K562 (cell line): Measurements from ENCODE around the gene SEBOX. TPM values are rescaled to one million over a fixed set of nuclear protein-coding genes. Genes with fewer than 3 reads are reported as not detected.

ENCODE experiments used
- C11orf30 ChIP-seq: fragments of 450-650 bp; IDR thresholded peaks from 2 replicates; pipeline ENCODE4 v1.6.1; 2016; ENCODE audit warnings: low read depth, mild to moderate bottlenecking
- FOS ChIP-seq: IDR thresholded peaks from 3 replicates; pipeline ENCODE4 v1.6.1; 2011; ENCODE audit not compliant: insufficient read length; ENCODE audit errors: extremely low read depth
- HNRNPH1 ChIP-seq: fragments of 200-400 bp; formaldehyde crosslinking; optimal IDR thresholded peaks from 2 replicates; pipeline ENCODE3; 2017; ENCODE audit warnings: low read depth, mild to moderate bottlenecking, low read length, moderate library complexity
- IFI16 ChIP-seq: fragments of 250-450 bp; sonication (Bioruptor Pico); IDR thresholded peaks from 2 replicates; pipeline ENCODE4 v2.1.2; 2022; ENCODE audit warnings: mild to moderate bottlenecking, inconsistent platforms
- KLF10 ChIP-seq: fragments of 250-450 bp; sonication (Bioruptor Pico); IDR thresholded peaks from 2 replicates; pipeline ENCODE4 v1.6.1; 2021; ENCODE audit warnings: matching md5 sums
- MAFF ChIP-seq: IDR thresholded peaks from 2 replicates; pipeline ENCODE4 v1.6.1; 2012; ENCODE audit warnings: low read length, improper control_type of control experiment
- MAFK ChIP-seq: IDR thresholded peaks from 2 replicates; pipeline ENCODE4 v1.6.1; 2011; ENCODE audit warnings: low read length, improper control_type of control experiment
- MCM5 ChIP-seq: fragments of 450-650 bp; IDR thresholded peaks from 2 replicates; pipeline ENCODE4 v1.6.1; 2016; ENCODE audit warnings: low read depth
- MED1 ChIP-seq: sonication (generic); formaldehyde crosslinking; IDR thresholded peaks from 2 replicates; pipeline ENCODE4 v1.8.1; 2023; ENCODE audit warnings: missing genetic modification reagents, borderline replicate concordance
- NONO ChIP-seq, 2 experiments: fragments of 200-400 bp in 1 of 2; fragments of 450-650 bp in 1 of 2; formaldehyde crosslinking in 1 of 2; IDR thresholded peaks; 2 replicates each; pipeline ENCODE4 v1.6.1; 2017; ENCODE audit warnings: low read depth in 2 of 2, mild to moderate bottlenecking in 2 of 2, moderate library complexity in 2 of 2, low read length in 1 of 2
- NRF1 ChIP-seq, 2 experiments: fragments of 450-650 bp; IDR thresholded peaks in 1 of 2; conservative IDR thresholded peaks in 1 of 2; 2 replicates each; pipeline ENCODE4 v1.6.1; 2014; ENCODE audit warnings: mild to moderate bottlenecking in 2 of 2
- RBM14 ChIP-seq: fragments of 200-400 bp; formaldehyde crosslinking; IDR thresholded peaks from 2 replicates; pipeline ENCODE4 v1.6.1; 2018; ENCODE audit warnings: low read depth, mild to moderate bottlenecking, low read length, moderate library complexity, borderline replicate concordance; ENCODE audit not compliant: insufficient read depth
- RBM22 ChIP-seq: fragments of 200-400 bp; formaldehyde crosslinking; IDR thresholded peaks from 2 replicates; pipeline ENCODE4 v1.6.1; 2018; ENCODE audit warnings: low read length, low read depth; ENCODE audit not compliant: poor library complexity, severe bottlenecking
- SETDB1 ChIP-seq: IDR thresholded peaks from one replicate; pipeline ENCODE4 v1.6.1; 2012; ENCODE audit warnings: low read length, control low read depth, inconsistent platforms
- SPI1 ChIP-seq: IDR thresholded peaks from 2 replicates; pipeline ENCODE4 v1.6.1; 2011; ENCODE audit warnings: low read depth, low read length, control low read depth, borderline replicate concordance
- ZC3H11A ChIP-seq: IDR thresholded peaks from 2 replicates; pipeline ENCODE4 v1.6.1; 2012; ENCODE audit warnings: low read depth, low read length, improper control_type of control experiment
- ZNF134 ChIP-seq: fragments of 250-450 bp; sonication (Bioruptor Pico); conservative IDR thresholded peaks from 2 replicates; pipeline ENCODE4 v1.4.0; 2020
- ZNF449 ChIP-seq: fragments of 250-450 bp; sonication (Bioruptor Pico); IDR thresholded peaks from 2 replicates; pipeline ENCODE4 v1.8.0; 2022; ENCODE audit warnings: moderate library complexity, mild to moderate bottlenecking, inconsistent platforms
- ZNF696 ChIP-seq: fragments of 250-450 bp; sonication (Bioruptor Pico); conservative IDR thresholded peaks from 2 replicates; pipeline ENCODE4 v1.4.0; 2020; ENCODE audit warnings: mild to moderate bottlenecking, moderate library complexity
- polyA plus RNA-seq, 8 experiments: library from polyadenylated mRNA; depleted of rRNA in 4 of 8; stranded (reverse) in 5 of 8; unstranded in 3 of 8; fragments of >200 nt; fragmentation: Nextera tagmentation in 2 of 8; fragmentation: Illumina TruSeq in 1 of 8; extraction: Ambion mirVana in 2 of 8; extraction: Trizol in 1 of 8; gene quantifications; 2 replicates each; pipeline versions ENCODE4 v1.2.1 to v1.2.3, GENCODE V29; 2011 to 2014; ENCODE audit warnings: inconsistent platforms in 1 of 8, missing spikeins in 1 of 8
- total RNA-seq, 7 experiments: library from RNA; depleted of rRNA in 6 of 7; stranded (reverse); fragments of >200 nt in 6 of 7; fragmentation: Illumina TruSeq in 2 of 7; extraction: Trizol in 2 of 7; gene quantifications; 2 replicates each; pipeline versions ENCODE4 v1.2.1 to v1.2.3, GENCODE V29; 2011 to 2021; ENCODE audit warnings: low replicate concordance in 1 of 7
- TF ChIP-seq, protein P1 (sequence below): fragments of 200-800 bp; sonication (Bioruptor generic); IDR thresholded peaks from 2 replicates; pipeline ENCODE4 v1.6.1; 2017; ENCODE audit warnings: missing genetic modification characterization, missing compliant biosample characterization

Gene SEBOX
- total and polyA plus RNA-seq, 9 of the 15 experiments (the other 6 are each of a cell fraction or from before 2014, with no cell fraction given) = not detected

- TF ChIP-seq ZNF449 = no peak
- no peak for TF ChIP-seq MED1 (CRISPR knock-in tag)
- no peak for TF ChIP-seq RBM14
- TF ChIP-seq HNRNPH1 = no peak
- no peak for TF ChIP-seq KLF10 (CRISPR knock-in tag)
- no peak for TF ChIP-seq RBM22
- peak; percentile 79 for TF ChIP-seq MAFF
- peak; percentile 68 for TF ChIP-seq MAFK
- peak; percentile 77 for TF ChIP-seq C11orf30
- no peak for TF ChIP-seq MCM5
- TF ChIP-seq FOS = no peak
- no peak for TF ChIP-seq ZNF134 (CRISPR knock-in tag)
- TF ChIP-seq SPI1 = peak; percentile 27; the same call in 1 of the 2 replicates
- no peak for TF ChIP-seq NRF1 (conservative IDR thresholded peaks at IDR 0.05 in 1 of 2, IDR thresholded peaks at IDR 0.05 in 1 of 2)
- no peak for TF ChIP-seq ZNF696
- TF ChIP-seq NONO (IDR thresholded peaks at IDR 0.05; ENCODE audit: low read depth in 2 of 2, low read length in 1 of 2) = no peak
- TF ChIP-seq ZC3H11A = no peak
- no peak for TF ChIP-seq IFI16 (CRISPR knock-in tag)
- no peak for TF ChIP-seq SETDB1
- TF ChIP-seq, protein P1, sequence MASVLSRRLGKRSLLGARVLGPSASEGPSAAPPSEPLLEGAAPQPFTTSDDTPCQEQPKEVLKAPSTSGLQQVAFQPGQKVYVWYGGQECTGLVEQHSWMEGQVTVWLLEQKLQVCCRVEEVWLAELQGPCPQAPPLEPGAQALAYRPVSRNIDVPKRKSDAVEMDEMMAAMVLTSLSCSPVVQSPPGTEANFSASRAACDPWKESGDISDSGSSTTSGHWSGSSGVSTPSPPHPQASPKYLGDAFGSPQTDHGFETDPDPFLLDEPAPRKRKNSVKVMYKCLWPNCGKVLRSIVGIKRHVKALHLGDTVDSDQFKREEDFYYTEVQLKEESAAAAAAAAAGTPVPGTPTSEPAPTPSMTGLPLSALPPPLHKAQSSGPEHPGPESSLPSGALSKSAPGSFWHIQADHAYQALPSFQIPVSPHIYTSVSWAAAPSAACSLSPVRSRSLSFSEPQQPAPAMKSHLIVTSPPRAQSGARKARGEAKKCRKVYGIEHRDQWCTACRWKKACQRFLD (CRISPR knock-in tag) = no peak
- TF ChIP-seq, all 486 proteins: peak for 6
Measured at GRCh38 chr17:28404007-28404406, 39.0 kb upstream of the SEBOX start (continued).
